NOMO-1 (cell line): ENCODE data around the gene ARMH4.

Experiments used
- DNase-seq, 2 experiments: peaks; one replicate each; lab custom pipeline; 2025; ENCODE audit not compliant: unreplicated experiment in 2 of 2; lab: John Stamatoyannopoulos, UW

Gene ARMH4

GRCh38 chr14:58152014-58152857, at the start of gene ARMH4:
TSS of gene ARMH4 (minus strand) at chr14:58152213. CDS start at chr14:58139358, 12,855 bp downstream.
- peak; percentile 59 to 65 for DNase-seq

- peak; percentile 1 to 37 for DNase-seq
These were observed 48.8 kb upstream of the ARMH4 start for GRCh38 chr14:58200846-58201245.

- no peak for DNase-seq
These were observed 48.4 kb upstream of the ARMH4 start for GRCh38 chr14:58200480-58200841.

GRCh38 chr14:58199726-58200479, 47.9 kb upstream of the ARMH4 start, which contains the start of gene ACTR10:
TSS of gene ACTR10 (plus strand) at chr14:58200149. CDS start at chr14:58200218, 69 bp downstream.
- DNase-seq: peak; percentile 63 to 84

- no peak for DNase-seq
These were observed 46.1 kb upstream of the ARMH4 start for GRCh38 chr14:58198086-58198485.

- DNase-seq: no peak
These were observed 44.2 kb upstream of the ARMH4 start for GRCh38 chr14:58196198-58196597.

GRCh38 chr14:58193542-58193941, 41.5 kb upstream of the ARMH4 start:
- DNase-seq: no peak

- DNase-seq: no peak
These were observed 40.0 kb upstream of the ARMH4 start for GRCh38 chr14:58191763-58192601.

- DNase-seq: no peak
These were observed 37.2 kb upstream of the ARMH4 start for GRCh38 chr14:58189176-58189575.

GRCh38 chr14:58177125-58177524, 25.1 kb upstream of the ARMH4 start:
- no peak for DNase-seq

- DNase-seq: peak; percentile 38 to 76
These were observed 19.1 kb upstream of the ARMH4 start for GRCh38 chr14:58171090-58171489.

- no peak for DNase-seq
These were observed 15.9 kb upstream of the ARMH4 start for GRCh38 chr14:58167891-58168290.

- no peak for DNase-seq
These were observed 15.0 kb upstream of the ARMH4 start for GRCh38 chr14:58167057-58167456.

- DNase-seq: peak; percentile 45 to 49
These were observed 14.3 kb upstream of the ARMH4 start for GRCh38 chr14:58166005-58166983.

GRCh38 chr14:58160561-58160960, 8.5 kb upstream of the ARMH4 start:
- no peak for DNase-seq

GRCh38 chr14:58151133-58152013, 640 bp downstream of the ARMH4 start:
- DNase-seq: no peak

- no peak for DNase-seq
These were observed 1.7 kb downstream of the ARMH4 start for GRCh38 chr14:58150243-58150805.

- DNase-seq: no peak
These were observed 2.8 kb downstream of the ARMH4 start for GRCh38 chr14:58149196-58149595.
